ENCODE measurements around the gene LATS2.
A peak's percentile ranks its signal among the peaks of the same experiment; 100 is the strongest.
"Not testable (repeated sequence)": the region's sequence is repeated elsewhere in the genome, so short reads cannot be mapped to it uniquely, and the experiment has no call there.

LATS2 gene

GRCh38 chr13:21051675-21052074 lies 9.7 kb downstream of the LATS2 start:
- no peaks in the 10 kb centered on the region for H3K4me1 ChIP-seq (ENCODE audit: insufficient read depth, low read length)
- no peak overlapping the region for H3K4me3 ChIP-seq (ENCODE audit: low read depth in 1 of 2, low read length in 2 of 2)
- H3K36me3 ChIP-seq (ENCODE audit: insufficient read depth, low read length) = no peaks in the 10 kb centered on the region
- no peaks in the 10 kb centered on the region for H3K9me3 ChIP-seq (ENCODE audit: insufficient read depth, low read length, severe bottlenecking)
- no peak overlapping the region for H3K27ac ChIP-seq (ENCODE audit: low read length)
- H3K9ac ChIP-seq (ENCODE audit: low read depth, low read length) = no peak overlapping the region
- H2AFZ ChIP-seq (ENCODE audit: low read depth, low read length) = no peak overlapping the region
- DNase-seq = no peak
- no peaks in the 10 kb centered on the region for H3K79me2 ChIP-seq (ENCODE audit: insufficient read depth, low read length)
- no peak for TF ChIP-seq EZH2 (IDR thresholded peaks at IDR 0.05; ENCODE audit: borderline replicate concordance, low read depth, low read length, severe bottlenecking)
- TF ChIP-seq, protein P1, sequence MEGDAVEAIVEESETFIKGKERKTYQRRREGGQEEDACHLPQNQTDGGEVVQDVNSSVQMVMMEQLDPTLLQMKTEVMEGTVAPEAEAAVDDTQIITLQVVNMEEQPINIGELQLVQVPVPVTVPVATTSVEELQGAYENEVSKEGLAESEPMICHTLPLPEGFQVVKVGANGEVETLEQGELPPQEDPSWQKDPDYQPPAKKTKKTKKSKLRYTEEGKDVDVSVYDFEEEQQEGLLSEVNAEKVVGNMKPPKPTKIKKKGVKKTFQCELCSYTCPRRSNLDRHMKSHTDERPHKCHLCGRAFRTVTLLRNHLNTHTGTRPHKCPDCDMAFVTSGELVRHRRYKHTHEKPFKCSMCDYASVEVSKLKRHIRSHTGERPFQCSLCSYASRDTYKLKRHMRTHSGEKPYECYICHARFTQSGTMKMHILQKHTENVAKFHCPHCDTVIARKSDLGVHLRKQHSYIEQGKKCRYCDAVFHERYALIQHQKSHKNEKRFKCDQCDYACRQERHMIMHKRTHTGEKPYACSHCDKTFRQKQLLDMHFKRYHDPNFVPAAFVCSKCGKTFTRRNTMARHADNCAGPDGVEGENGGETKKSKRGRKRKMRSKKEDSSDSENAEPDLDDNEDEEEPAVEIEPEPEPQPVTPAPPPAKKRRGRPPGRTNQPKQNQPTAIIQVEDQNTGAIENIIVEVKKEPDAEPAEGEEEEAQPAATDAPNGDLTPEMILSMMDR (IDR thresholded peaks at IDR 0.05; ENCODE audit: borderline replicate concordance, extremely low read depth, low read length, poor library complexity, severe bottlenecking) = no peak
- no peaks in the 10 kb centered on the region for H3K27me3 ChIP-seq (ENCODE audit: insufficient read depth, low read length, poor library complexity)
- ATAC-seq (ENCODE audit: insufficient read depth, low read depth) = no peak
- no peaks in the 10 kb centered on the region for H4K20me1 ChIP-seq (ENCODE audit: insufficient read depth, low read length)
- no peak overlapping the region for H3K4me2 ChIP-seq (ENCODE audit: insufficient read depth, low read length)

GRCh38 chr13:21050288-21051197 lies 10.8 kb downstream of the LATS2 start:
- no peaks in the 10 kb centered on the region for H3K36me3 ChIP-seq (ENCODE audit: insufficient read depth, low read length)
- no peak for TF ChIP-seq EZH2 (IDR thresholded peaks at IDR 0.05; ENCODE audit: borderline replicate concordance, low read depth, low read length, severe bottlenecking)
- TF ChIP-seq, protein P1 (IDR thresholded peaks at IDR 0.05; ENCODE audit: borderline replicate concordance, extremely low read depth, low read length, poor library complexity, severe bottlenecking) = no peak
- no peak for ATAC-seq (ENCODE audit: insufficient read depth, low read depth)
- H3K27me3 ChIP-seq (ENCODE audit: insufficient read depth, low read length, poor library complexity) = no peaks in the 10 kb centered on the region
- no peak overlapping the region for H2AFZ ChIP-seq (ENCODE audit: low read depth, low read length)
- no peak overlapping the region for H3K4me2 ChIP-seq (ENCODE audit: insufficient read depth, low read length)
- H3K27ac ChIP-seq (ENCODE audit: low read length) = no peak overlapping the region
- no peaks in the 10 kb centered on the region for H4K20me1 ChIP-seq (ENCODE audit: insufficient read depth, low read length)
- no peaks in the 10 kb centered on the region for H3K9me3 ChIP-seq (ENCODE audit: insufficient read depth, low read length, severe bottlenecking)
- H3K4me1 ChIP-seq (ENCODE audit: insufficient read depth, low read length) = no peaks in the 10 kb centered on the region
- H3K9ac ChIP-seq (ENCODE audit: low read depth, low read length) = no peak overlapping the region
- DNase-seq = no peak
- H3K79me2 ChIP-seq (ENCODE audit: insufficient read depth, low read length) = no peaks in the 10 kb centered on the region
- H3K4me3 ChIP-seq (ENCODE audit: low read depth in 1 of 2, low read length in 2 of 2) = no peak overlapping the region

GRCh38 chr13:21049731-21050130 lies 11.7 kb downstream of the LATS2 start:
- not testable (repeated sequence) for H3K79me2 ChIP-seq (ENCODE audit: insufficient read depth, low read length); H2AFZ ChIP-seq (ENCODE audit: low read depth, low read length); H4K20me1 ChIP-seq (ENCODE audit: insufficient read depth, low read length)

GRCh38 chr13:21048901-21049698 lies 12.3 kb downstream of the LATS2 start:
- DNase-seq (no peak), ATAC-seq (ENCODE audit: insufficient read depth, low read depth) (no peak)
- no peaks in the 10 kb centered on the region for H4K20me1 ChIP-seq (ENCODE audit: insufficient read depth, low read length)
- no peaks in the 10 kb centered on the region for H3K36me3 ChIP-seq (ENCODE audit: insufficient read depth, low read length)
- TF ChIP-seq, protein P1 (IDR thresholded peaks at IDR 0.05; ENCODE audit: borderline replicate concordance, extremely low read depth, low read length, poor library complexity, severe bottlenecking) = no peak
- peaks cover under 1% of the 10 kb centered on the region for H3K27me3 ChIP-seq (ENCODE audit: insufficient read depth, low read length, poor library complexity)
- H3K4me2 ChIP-seq (ENCODE audit: insufficient read depth, low read length) = no peak overlapping the region
- no peaks in the 10 kb centered on the region for H3K4me1 ChIP-seq (ENCODE audit: insufficient read depth, low read length)
- no peak overlapping the region for H3K4me3 ChIP-seq (ENCODE audit: low read depth in 1 of 2, low read length in 2 of 2)
- no peaks in the 10 kb centered on the region for H3K79me2 ChIP-seq (ENCODE audit: insufficient read depth, low read length)
- 0 out of 2 replicates have a peak overlapping the region, but pooled peaks have one; percentile 6 for H2AFZ ChIP-seq (ENCODE audit: low read depth, low read length)
- no peak overlapping the region for H3K9ac ChIP-seq (ENCODE audit: low read depth, low read length)
- H3K9me3 ChIP-seq (ENCODE audit: insufficient read depth, low read length, severe bottlenecking) = no peaks in the 10 kb centered on the region
- H3K27ac ChIP-seq (ENCODE audit: low read length) = no peak overlapping the region

More at GRCh38 chr13:21049731-21050130, 11.7 kb downstream of the LATS2 start:
- H3K9ac ChIP-seq (ENCODE audit: low read depth, low read length); H3K4me1 ChIP-seq (ENCODE audit: insufficient read depth, low read length); H3K4me3 ChIP-seq (ENCODE audit: low read depth in 1 of 2, low read length in 2 of 2); H3K36me3 ChIP-seq (ENCODE audit: insufficient read depth, low read length); H3K27me3 ChIP-seq (ENCODE audit: insufficient read depth, low read length, poor library complexity); H3K4me2 ChIP-seq (ENCODE audit: insufficient read depth, low read length); DNase-seq; ATAC-seq (ENCODE audit: insufficient read depth, low read depth); H3K27ac ChIP-seq (ENCODE audit: low read length); H3K9me3 ChIP-seq (ENCODE audit: insufficient read depth, low read length, severe bottlenecking): not testable (repeated sequence)

Measured in DND-41 (cell line).